HG03460 (cell line): ENCODE measurements around the gene PLXDC2.
"Not testable (repeated sequence)": the region's sequence is repeated elsewhere in the genome, so short reads cannot be mapped to it uniquely, and the experiment has no call there.

ENCODE experiments used
- ATAC-seq: cut with Tn5 transposase; IDR thresholded peaks from one replicate; pipeline ENCODE4 v1.9.1; 2021; ENCODE audit not compliant: unreplicated experiment

PLXDC2 gene

GRCh38 chr10:19816411-19817230 lies at the start of gene PLXDC2:
Gene PLXDC2, plus strand, starts transcription at chr10:19816432.
- peak; percentile 38 for ATAC-seq

GRCh38 chr10:19767876-19768275 lies 48.4 kb upstream of the PLXDC2 start:
- ATAC-seq: no peak

- ATAC-seq: not testable (repeated sequence)
These were observed 46.4 kb upstream of the PLXDC2 start for GRCh38 chr10:19769826-19770225.

- no peak for ATAC-seq
These were observed 43.3 kb upstream of the PLXDC2 start for GRCh38 chr10:19772972-19773371.

- ATAC-seq: no peak
These were observed 40.9 kb upstream of the PLXDC2 start for GRCh38 chr10:19775296-19775695.

- no peak for ATAC-seq
These were observed 38.4 kb upstream of the PLXDC2 start for GRCh38 chr10:19777806-19778205.

GRCh38 chr10:19778996-19779395 lies 37.2 kb upstream of the PLXDC2 start:
- ATAC-seq: no peak

GRCh38 chr10:19782430-19783089 lies 33.7 kb upstream of the PLXDC2 start:
- ATAC-seq: no peak

- no peak for ATAC-seq
These were observed 32.5 kb upstream of the PLXDC2 start for GRCh38 chr10:19783721-19784120.

GRCh38 chr10:19785366-19785765 lies 30.9 kb upstream of the PLXDC2 start:
- ATAC-seq: no peak

- ATAC-seq: no peak
These were observed 28.1 kb upstream of the PLXDC2 start for GRCh38 chr10:19788075-19788686.

- ATAC-seq: no peak
These were observed 27.3 kb upstream of the PLXDC2 start for GRCh38 chr10:19788902-19789301.

GRCh38 chr10:19789607-19790006 lies 26.6 kb upstream of the PLXDC2 start:
- ATAC-seq: no peak

- ATAC-seq: no peak
These were observed 25.2 kb upstream of the PLXDC2 start for GRCh38 chr10:19791032-19791431.

- ATAC-seq: no peak
These were observed 20.5 kb upstream of the PLXDC2 start for GRCh38 chr10:19795684-19796083.

- ATAC-seq: no peak
These were observed 16.1 kb upstream of the PLXDC2 start for GRCh38 chr10:19800161-19800560.

- no peak for ATAC-seq
These were observed 14.9 kb upstream of the PLXDC2 start for GRCh38 chr10:19801369-19801768.

- no peak for ATAC-seq
These were observed 12.6 kb upstream of the PLXDC2 start for GRCh38 chr10:19803676-19804075.

- no peak for ATAC-seq
These were observed 6.8 kb upstream of the PLXDC2 start for GRCh38 chr10:19809481-19809880.

GRCh38 chr10:19811540-19811939 lies 4.7 kb upstream of the PLXDC2 start:
- ATAC-seq: no peak

GRCh38 chr10:19812976-19813375 lies 3.3 kb upstream of the PLXDC2 start:
- ATAC-seq: no peak
